ENCODE results near the gene MS4A1.
"Not testable (repeated sequence)": the region's sequence is repeated elsewhere in the genome, so short reads cannot be mapped to it uniquely, and the experiment has no call there.

The MS4A1 gene

GRCh38 chr11:60504219-60504905 lies 48.7 kb downstream of the MS4A1 start:
- no peak for DNase-seq

GRCh38 chr11:60509609-60510008 lies 54.0 kb downstream of the MS4A1 start:
- DNase-seq: not testable (repeated sequence)

GRCh38 chr11:60510209-60510608 lies 54.6 kb downstream of the MS4A1 start:
- not testable (repeated sequence) for DNase-seq

GRCh38 chr11:60511393-60511792 lies 55.7 kb downstream of the MS4A1 start:
- no peak for DNase-seq

GRCh38 chr11:60512651-60513225 lies 57.1 kb downstream of the MS4A1 start:
- DNase-seq: no peak

GRCh38 chr11:60513496-60514460 lies 58.1 kb downstream of the MS4A1 start:
- DNase-seq: no peak

- DNase-seq: no peak
These were observed 59.7 kb downstream of the MS4A1 start, which contains the start of gene MS4A13 for GRCh38 chr11:60515144-60515855. TSS of gene MS4A13 (plus strand) at chr11:60515392. CDS start at chr11:60518084, 2,692 bp downstream.
